NCI-H1105 treated with DMSO at 0.1 percent for 48 hours (cell line): ENCODE data around the gene ANXA2.
"Not testable (repeated sequence)": the region's sequence is repeated elsewhere in the genome, so short reads cannot be mapped to it uniquely, and the experiment has no call there.

ENCODE experiments used
- DNase-seq: peaks from one replicate; lab custom pipeline; 2025; lab: John Stamatoyannopoulos, UW

The ANXA2 gene

DNA sequence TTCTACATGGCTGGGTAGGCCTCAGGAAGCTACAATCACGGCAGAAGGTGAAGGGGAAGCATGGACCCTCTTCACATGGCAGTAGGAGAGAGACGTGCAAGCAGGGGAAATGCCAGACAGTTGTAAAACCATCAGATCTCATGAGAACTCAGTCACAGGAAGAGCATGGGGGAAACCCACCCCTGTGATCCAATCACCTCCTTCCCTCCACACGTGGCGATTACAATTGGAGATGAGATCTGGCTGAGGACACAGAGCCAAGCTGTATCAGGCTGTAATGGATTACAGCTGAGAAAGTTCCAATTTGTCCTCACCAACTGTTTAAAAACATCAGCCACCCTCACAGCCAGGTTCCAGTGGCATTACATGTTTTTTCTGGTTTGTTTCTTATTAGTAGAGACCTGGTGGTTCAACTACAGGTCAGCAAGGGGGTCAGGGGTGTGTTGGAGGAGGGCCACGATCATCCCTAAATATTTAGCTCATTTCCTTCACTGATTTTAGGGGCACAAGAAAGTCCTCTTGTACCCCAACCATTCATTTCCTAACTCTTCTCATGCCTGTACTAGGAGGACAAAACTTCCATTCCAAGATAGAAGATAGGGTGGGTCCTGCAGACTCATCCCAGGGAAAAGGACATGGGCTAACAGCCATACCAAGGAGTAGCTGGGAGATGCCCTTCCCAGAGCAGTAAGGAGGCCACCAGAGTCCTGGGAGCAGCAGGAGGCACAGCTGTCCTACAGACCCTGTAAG, 54.4 kb downstream of the ANXA2 start:
- no peak for DNase-seq

DNA sequence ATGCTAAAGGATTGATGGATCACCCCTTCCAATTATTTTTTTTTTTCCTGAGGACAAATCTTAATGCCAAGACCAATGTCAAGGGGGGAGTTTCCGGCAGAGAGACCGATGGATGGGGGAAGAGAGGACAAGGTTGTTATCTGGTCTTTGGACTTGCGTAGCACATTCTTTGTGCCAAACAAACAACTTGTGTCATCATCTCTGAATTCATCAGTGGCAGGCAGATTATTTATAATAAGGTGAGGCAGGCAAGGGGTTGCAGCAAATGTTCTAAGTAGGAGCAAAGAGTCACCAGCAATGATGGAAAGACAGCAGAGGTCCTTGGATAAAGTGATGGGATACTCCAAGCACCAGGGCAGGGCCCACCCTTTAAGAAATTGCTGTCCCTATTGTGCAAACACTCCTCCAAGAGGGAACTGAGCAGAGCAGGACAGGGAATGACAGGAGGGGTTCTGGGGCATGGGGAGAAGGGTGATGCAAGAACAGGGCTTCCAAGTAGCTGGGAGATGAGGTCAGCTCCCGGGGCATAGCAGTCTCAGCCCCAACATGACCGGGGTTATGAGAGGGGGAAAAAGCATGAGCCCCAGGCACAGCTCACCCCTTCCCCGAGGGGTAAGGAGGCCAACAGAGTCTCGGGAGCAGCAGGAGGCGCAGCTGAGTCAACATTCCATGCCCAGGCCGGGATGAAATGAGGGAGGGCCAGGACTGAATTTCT, 57.4 kb downstream of the ANXA2 start:
- no peak for DNase-seq

DNA sequence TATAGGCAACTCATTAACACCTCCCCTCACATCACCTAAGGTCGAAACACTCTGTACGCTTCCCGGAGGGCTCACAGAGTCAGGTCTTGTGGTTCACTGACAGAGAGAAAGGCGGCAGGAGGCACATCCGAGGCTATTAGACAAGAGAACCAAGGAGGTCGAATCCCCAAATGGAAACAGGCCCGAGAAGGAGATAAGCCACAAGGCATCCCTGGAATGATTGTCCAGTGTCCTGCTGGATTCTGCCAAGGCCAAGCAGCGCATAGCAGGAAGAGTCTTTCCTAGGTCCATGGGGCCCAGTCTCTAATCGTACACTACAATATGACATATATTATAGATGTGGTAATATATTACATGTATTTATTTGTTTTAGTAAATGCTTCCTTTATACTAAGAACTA, 58.5 kb downstream of the ANXA2 start:
- no peak for DNase-seq

DNA sequence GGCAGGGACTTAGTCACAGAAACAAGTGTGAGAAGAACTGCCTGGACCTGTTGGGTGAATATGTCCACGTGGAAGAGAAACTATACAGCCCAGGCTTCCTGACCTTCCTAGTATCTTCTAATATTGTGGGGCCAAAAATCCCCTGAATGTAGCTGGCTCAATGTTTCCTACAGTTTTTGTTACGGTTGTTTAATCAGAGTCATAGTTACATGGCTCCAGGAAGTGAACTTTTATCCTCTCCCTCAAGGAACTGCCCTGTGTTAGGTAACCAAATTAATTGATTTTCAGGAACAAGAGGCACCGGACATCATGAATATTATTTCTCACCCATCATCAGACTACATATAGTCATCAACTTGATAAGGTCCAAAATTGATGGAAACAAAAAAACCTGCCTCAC, 59.0 kb downstream of the ANXA2 start:
- no peak for DNase-seq

DNA sequence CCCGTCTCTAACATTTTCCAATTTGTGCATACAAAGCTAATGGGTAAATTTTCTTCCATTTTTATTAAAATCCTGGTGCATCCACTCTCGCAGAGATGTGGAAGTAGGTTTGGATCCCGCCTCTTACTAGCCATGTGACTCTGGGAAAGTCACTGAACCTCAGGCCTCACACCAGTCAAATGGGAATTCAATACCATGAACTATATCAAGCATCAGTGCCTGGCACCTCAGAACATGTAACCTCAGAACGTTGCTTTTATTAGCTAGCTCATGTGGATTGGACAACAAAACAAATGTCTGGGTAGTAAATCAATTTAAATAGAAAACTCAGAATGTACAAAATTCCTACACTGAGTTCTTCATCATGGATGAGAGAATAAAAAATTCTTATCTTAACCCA, 60.7 kb downstream of the ANXA2 start:
- no peak for DNase-seq

DNA sequence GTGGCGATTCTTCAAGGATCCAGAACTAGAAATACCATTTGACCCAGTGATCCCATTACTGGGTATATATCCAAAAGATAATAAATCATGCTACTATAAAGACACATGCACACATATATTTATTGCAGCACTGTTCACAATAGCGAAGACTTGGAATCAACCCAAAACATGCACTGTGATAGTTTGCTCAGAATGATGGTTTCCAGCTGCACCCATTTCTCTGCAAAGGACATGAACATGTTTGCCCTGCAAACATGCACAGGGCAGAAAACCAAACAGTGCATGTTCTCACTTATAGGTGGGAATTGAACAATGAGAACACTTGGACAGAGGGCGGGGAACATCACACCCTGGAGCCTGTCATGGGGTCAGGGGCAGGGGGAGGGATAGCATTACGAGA, 62.5 kb downstream of the ANXA2 start:
- not testable (repeated sequence) for DNase-seq

DNA sequence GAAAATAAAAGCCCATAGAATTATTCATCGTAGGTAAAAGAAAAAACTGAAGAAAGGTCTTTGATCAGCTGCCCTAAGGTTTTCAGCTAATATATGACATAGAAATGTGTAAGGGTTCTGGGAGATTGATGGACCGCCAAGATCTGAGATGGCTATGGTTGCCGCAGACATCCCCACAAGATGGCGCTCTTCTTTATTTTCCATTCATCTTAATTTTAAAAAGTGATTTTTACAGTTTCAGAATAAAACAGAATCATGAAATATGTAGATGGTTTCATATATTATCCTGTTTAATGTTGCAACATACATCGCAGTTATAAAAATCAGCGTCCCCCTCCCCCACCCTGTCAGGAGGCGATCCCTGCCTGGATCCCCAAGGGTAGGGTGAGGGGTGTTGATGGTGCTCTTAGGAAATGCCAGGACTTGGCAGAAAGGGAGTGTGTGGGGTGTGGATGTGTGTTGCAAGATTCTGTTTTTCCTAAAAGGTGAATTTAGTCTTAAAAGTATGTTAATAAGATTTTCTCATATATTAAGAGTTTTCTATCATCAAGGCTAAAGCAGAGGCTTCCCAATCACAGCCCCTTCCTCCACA, 68.8 kb downstream of the ANXA2 start:
- DNase-seq, result peak; percentile 31

DNA sequence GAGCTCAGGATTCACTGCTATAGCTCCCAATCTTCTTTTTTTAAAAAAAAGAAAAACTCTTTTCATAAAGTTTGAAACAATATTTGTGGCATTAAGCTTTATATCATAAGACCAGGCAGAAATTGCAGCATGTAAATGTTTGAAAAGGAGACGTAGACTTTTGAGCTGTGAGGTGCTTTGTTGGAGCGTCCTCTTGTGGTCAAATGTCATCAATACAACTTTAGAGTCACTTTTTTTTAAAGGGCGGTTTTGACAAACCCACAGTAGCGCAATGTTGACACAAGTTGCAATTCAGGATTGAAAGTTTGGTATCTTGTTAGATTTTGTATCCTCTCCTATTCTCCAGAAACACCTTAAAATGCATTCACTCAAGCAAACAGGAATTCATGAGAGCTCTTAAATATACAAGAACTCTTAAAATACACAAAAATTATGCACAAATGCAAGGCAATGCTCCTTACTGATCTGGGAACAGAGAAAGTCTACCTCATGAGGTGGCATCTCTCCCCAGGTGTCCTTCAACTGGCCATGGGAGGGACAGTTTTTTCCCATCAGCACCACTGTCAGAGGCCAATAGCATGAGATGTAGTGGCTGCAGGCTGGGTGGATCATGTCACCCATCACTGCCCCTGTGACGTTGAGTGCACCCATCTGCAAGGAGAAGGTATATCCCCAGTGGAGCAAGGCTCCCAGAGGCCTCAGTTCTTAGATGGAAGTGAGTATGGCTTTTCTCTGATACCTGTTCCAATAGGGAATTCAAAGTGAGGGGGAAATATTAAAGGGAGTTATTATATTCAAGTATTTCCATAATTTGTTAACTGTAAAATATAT, 70.7 kb downstream of the ANXA2 start:
- DNase-seq, result peak; percentile 76

DNA sequence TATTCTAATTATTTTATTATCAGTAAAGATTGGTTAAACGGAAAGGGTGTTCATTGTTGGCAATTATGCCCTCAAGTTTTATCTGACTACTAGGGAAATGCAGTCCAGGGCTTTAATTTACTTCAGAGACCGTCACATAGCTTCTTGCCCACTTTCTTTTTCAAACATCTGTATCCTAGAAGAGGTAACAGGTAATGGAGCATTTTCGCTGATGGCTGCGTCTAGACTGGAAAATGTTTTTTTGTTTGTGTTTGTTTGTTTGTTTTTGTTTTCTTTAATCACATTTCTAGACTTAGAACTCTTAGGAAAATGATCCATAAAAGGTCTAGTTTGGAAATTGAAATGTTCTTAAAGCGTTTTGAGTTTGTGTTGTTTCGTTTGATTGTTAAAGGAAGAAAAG, 71.4 kb downstream of the ANXA2 start:
- peak; percentile 73 for DNase-seq

DNA sequence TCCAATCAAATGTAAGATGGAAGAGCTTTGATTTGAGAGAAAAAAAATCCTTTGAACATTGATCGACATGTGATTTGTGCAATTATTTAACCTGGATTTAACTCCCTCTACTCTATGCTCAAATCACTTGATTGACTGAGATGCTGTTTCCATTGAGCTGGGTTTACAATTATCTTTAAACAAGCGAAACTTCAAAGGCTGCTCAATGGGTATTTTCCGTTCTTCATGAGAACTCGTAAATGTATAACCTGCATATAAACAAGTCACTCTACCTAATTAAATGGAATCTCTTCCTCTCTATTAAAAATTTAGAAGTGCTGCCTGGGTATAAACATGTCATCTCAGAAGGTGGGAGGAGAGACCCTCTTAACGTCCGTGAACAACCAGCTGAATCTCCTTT, 71.9 kb downstream of the ANXA2 start:
- DNase-seq, result peak; percentile 73

DNA sequence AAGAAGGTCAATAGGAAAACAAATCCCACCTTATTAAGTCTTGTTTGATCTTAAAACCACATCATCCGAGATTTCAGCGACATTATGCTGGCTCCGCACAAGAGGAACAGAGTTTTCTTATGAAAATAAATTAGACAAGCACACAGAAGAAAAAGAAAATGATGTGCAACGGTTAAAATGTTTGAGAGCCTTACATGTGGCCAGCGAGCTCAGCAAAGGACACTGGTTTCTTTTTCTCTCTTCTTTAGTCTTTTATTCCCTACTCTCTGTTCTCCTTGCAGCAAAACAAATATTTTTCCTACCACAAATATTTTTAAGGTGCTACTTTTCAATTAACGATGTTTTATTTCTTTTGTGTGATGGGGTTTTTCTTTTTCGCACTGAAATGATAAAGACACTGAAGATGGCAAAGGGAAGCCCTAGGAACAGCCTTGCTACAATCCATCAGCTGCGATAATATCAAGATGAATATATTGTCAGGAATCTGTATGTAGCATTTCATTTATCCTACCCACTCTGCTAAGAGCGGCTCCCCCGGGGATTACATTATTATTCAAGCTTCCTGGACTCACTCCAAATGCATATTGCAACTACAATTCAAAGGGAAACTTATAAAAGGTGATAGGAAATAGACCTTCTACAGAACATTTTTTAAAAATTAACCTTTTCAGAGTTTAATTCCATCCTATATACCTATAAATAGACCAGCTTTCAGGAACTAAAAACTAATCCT, 72.9 kb downstream of the ANXA2 start:
- DNase-seq, result peak; percentile 81

DNA sequence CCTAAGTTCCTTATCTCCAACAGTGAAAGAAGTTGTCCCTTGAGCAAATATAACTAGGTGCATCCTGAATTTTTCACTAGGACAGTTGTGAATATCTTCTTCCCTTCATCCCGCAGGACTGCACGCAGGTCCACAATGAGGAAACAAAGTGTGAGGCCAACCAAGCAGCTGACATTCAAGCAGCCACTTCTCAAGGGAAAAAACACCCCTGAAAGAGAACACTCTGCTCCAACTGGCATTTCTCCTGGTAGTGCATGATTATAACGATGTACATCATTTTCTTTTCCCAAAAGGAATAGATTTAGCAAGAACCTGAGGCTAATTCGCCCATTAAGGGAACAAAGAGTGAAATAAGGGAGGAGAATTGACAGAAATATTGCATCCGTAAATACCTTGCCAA, 74.5 kb downstream of the ANXA2 start:
- no peak for DNase-seq

DNA sequence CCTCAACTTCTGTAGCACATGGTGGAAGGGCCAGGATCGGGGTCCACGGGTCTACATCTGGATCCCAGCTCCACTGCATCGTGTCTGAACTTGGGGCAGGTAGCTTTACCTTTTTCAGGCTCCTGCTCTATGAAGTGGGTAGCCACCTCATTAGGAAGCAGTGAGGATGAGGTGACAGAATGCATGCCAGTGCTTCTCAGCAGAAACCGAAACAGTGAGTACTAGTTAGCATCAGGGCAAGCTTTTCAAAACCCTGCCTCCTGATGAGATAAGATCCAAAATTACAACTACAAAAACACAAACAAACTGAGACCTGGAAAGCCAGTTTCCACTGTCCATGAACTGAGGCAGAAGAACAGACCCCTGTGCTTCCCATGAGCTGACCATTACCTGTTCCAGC, 77.4 kb downstream of the ANXA2 start:
- no peak for DNase-seq

DNA sequence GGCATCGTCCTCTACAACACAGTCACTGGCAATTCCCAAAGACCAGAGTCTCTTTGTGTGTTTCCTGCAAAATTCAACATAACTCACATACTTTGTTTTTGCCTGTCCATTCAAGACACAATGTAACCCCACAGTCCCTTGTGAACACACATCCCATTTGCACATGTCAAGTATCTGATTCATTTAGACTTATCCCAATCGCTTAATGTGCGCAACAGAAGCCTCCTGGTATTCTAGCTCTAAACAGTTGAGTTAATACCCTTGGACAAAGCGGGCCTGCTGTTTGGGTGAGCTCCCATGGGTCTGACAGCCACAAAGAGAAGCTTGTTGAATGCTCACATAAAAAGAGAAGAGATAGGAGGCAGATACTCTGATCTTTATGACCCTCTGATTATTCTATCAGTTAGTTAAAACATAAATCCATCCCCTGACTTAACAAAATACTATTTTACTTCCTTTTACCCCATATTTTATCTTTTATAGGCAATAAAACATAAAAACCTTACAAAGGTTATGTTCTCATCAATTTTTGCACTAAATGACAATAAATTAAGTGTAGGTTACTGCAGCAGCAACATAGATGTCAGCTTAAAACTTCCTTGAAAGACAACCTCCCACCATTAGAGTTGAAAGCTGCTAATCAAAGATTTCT, 79.4 kb downstream of the ANXA2 start:
- no peak for DNase-seq

DNA sequence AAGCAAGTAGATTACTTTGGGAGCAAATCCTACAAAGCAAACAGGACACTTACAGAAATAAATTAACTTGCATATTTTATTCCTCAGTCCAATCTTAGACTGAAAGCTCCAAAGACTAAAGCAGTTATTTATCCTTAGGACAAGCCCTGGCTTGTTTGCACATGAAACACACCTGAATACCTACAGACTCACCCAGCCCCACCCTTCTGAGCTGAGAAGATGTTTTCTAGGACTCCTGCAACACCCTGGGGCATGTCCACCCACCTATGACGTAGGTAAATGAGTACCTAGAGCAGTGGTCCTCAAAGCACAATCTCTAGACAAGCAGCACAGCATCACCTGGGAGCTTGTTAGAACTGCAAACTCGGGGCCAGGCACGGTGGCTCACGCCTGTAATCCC, 80.8 kb downstream of the ANXA2 start:
- DNase-seq, result no peak

DNA sequence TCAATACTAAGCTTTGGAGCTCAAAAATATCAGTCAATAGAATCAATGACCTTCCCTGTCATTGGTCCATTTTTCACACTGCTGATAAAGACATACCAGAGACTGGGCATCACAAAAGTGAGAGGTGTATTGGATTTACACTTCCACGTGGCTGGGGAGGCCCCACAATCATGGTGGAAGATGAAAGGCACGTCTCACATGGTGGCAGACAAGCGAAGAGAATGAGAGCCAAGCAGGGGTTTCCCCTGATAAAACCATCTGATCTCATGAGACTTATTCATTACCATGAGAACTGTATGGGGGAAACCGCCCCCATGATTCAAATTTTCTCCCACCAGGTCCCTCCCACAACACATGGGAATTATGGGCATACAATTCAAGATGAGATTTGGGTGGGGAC, 81.9 kb downstream of the ANXA2 start:
- no peak for DNase-seq

DNA sequence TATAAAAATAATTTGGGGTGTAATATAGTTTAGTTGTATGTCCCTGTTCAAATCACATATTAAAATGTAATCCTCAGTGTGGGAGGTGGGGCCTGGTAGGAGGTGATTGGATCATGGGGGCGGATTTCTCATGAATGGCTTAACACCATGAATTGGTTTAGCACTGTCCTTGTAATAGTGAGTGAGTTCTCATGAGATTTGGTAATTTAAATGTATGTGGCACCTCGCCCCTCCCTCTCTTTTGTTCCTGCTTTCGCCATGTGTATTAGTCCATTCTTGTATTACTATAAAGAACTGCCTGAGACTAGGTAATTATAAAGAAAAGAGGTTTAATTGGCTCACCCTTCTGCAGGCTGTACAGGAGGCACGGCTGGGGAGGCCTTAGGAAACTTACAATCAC, 83.9 kb downstream of the ANXA2 start:
- DNase-seq, result no peak

DNA sequence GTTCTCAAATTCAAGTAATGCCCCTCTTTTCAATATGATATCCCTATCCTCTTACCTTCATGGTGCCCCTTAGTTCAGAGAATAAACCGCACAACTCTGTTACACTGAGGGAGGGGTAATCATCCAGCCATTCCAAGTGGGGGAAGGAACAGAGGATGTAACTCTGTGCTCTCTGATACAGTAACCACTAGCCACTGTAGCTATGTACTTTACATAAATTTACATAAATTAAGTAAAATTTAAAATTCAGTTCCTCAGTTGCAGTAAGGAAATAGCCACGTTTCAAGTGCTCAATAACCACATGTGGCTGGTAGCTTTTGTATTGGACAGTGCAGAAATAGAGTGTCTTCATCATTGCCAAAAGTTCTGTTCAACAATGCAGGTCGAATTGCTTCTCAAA, 90.8 kb downstream of the ANXA2 start:
- no peak for DNase-seq

DNA sequence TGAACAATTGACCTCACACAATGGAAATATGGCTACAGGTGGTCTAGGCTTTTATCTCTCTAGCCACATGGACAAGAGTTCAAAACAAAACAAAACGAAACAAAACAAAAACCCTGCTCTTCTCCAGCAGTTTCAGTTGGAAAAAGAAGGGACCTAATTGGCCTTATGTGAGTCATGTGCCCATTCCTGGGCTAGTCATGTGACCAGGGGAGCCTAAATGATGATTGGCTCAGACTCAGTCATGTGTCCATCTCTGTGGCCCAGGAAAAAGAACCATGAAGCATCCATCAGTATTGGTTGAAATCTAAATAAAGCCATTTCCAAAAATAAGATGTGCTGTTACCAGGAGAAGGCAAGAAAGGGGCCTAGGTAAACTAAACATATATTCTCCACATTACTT, 96.8 kb downstream of the ANXA2 start:
- DNase-seq, result no peak

DNA sequence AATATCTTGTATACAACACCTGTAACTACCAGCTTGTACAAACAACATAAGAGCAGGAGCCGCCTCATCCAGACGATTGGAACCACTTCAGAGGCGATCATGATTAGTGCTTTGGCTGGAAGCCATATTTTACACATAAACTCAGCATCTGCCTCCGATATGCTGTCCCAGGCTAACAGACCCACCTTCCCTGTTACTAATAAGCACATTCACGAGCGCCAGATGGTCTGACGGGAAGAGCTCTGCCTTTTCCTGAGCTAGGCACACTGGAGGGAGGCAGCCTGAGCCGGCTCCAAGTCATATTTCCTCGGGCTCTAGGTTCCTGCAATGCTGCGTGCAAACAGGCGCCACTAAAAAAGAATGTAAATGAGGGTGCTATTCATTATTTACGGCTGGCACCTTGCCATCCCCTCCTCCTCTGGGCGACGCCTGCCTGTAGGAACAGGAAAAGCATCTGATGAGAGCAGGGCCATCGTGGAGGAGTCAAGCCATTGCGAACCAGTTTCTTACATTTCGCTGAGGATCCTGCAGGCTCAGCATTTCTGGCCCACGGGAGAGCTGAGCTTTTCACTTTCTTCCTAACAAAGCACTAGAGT, 98.2 kb downstream of the ANXA2 start:
- DNase-seq, result peak; percentile 100
